Fibroblast of lung (primary cell): ENCODE measurements around the gene CYP4F3. TPM values are rescaled to one million over a fixed set of nuclear protein-coding genes. Genes with fewer than 3 reads are reported as not detected.

ENCODE experiments used
- DNase-seq, 2 donors: peaks; one replicate each; pipeline versions ENCODE4 v3.0.0 to v3.0.0-alpha.2; 2010; ENCODE audit warnings: low read depth in 2 of 2
- H2AFZ ChIP-seq: 2 replicates; pipeline ENCODE4 v1.5.1; 2012; ENCODE audit warnings: low read length, control low read depth, inconsistent platforms
- H3K27ac ChIP-seq: 2 replicates; pipeline ENCODE4 v1.5.1; 2011; ENCODE audit warnings: low read length, control low read depth; ENCODE audit not compliant: insufficient read depth
- H3K27me3 ChIP-seq: 2 replicates; pipeline ENCODE4 v1.5.1; 2011; ENCODE audit warnings: mild to moderate bottlenecking, low read length; ENCODE audit not compliant: control insufficient read depth, insufficient read depth
- H3K36me3 ChIP-seq: 2 replicates; pipeline ENCODE4 v1.5.1; 2011; ENCODE audit warnings: low read length; ENCODE audit not compliant: control insufficient read depth, insufficient read depth
- H3K4me1 ChIP-seq: 2 replicates; pipeline ENCODE4 v1.5.1; 2011; ENCODE audit warnings: low read length; ENCODE audit not compliant: control insufficient read depth, insufficient read depth; ENCODE audit errors: extremely low read depth
- H3K4me2 ChIP-seq: 2 replicates; pipeline ENCODE4 v1.5.1; 2011; ENCODE audit warnings: low read length, control low read depth; ENCODE audit not compliant: insufficient read depth; ENCODE audit errors: extremely low read depth
- H3K4me3 ChIP-seq, 4 experiments: fragments of 200-600 bp in 1 of 4; sonication (generic) in 1 of 4; replicated peaks in 1 of 4; 2 replicates each; pipeline ENCODE4 v1.5.1; 2011 to 2016; ENCODE audit warnings: low read length in 4 of 4, low read depth in 3 of 4, mild to moderate bottlenecking in 3 of 4, control low read depth in 2 of 4, inconsistent platforms in 1 of 4, mixed read lengths in 1 of 4; ENCODE audit not compliant: insufficient read depth in 1 of 4; ENCODE audit errors: control extremely low read depth in 1 of 4
- H3K79me2 ChIP-seq: 2 replicates; pipeline ENCODE4 v1.5.1; 2012; ENCODE audit warnings: mild to moderate bottlenecking, low read length, inconsistent platforms; ENCODE audit not compliant: control insufficient read depth, insufficient read depth
- H3K9ac ChIP-seq: 2 replicates; pipeline ENCODE4 v1.5.1; 2011; ENCODE audit warnings: mild to moderate bottlenecking, low read length, control low read depth; ENCODE audit not compliant: insufficient read depth
- H3K9me3 ChIP-seq: 2 replicates; pipeline ENCODE4 v1.5.1; 2012; ENCODE audit warnings: low read depth, low read length; ENCODE audit not compliant: control insufficient read depth, insufficient read depth
- H4K20me1 ChIP-seq: 2 replicates; pipeline ENCODE4 v1.5.1; 2011; ENCODE audit warnings: low read length; ENCODE audit not compliant: control insufficient read depth, insufficient read depth; ENCODE audit errors: extremely low read depth
- CTCF ChIP-seq, 2 donors: IDR thresholded peaks in 1 of 2; conservative IDR thresholded peaks in 1 of 2; 1 replicate in 1 of 2; 2 replicates in 1 of 2; pipeline ENCODE4 v1.5.1; 2011 to 2012; ENCODE audit warnings: low read length in 2 of 2, control low read depth in 1 of 2, inconsistent platforms in 1 of 2, low read depth in 1 of 2, mild to moderate bottlenecking in 1 of 2
- EZH2 ChIP-seq: IDR thresholded peaks from 2 replicates; pipeline ENCODE4 v1.5.1; 2012; ENCODE audit warnings: low read length, control low read depth, mild to moderate bottlenecking; ENCODE audit errors: missing control alignments
- polyA plus RNA-seq, 2 donors: library from polyadenylated mRNA; depleted of rRNA in 1 of 2; stranded (reverse) in 1 of 2; unstranded in 1 of 2; fragments of >200 nt; gene quantifications; 2 replicates each; pipeline ENCODE4 v1.2.1, GENCODE V29; 2011 to 2012; ENCODE audit warnings: missing spikeins in 1 of 2
- total RNA-seq: library from RNA; depleted of rRNA; stranded (reverse); fragments of >200 nt; gene quantifications from 2 replicates; pipeline ENCODE4 v1.2.1, GENCODE V29; 2014

Gene CYP4F3
- total and polyA plus RNA-seq, 2 donors (not counting 1 experiment from before 2014, with no cell fraction given) = not detected

- no peaks in the 10 kb centered on the region for H3K4me1 ChIP-seq
- H4K20me1 ChIP-seq = no peaks in the 10 kb centered on the region
- H3K79me2 ChIP-seq = no peaks in the 10 kb centered on the region
- TF ChIP-seq CTCF (conservative IDR thresholded peaks at IDR 0.05 in 1 of 2, IDR thresholded peaks at IDR 0.05 in 1 of 2; ENCODE audit: low read depth in 1 of 2, low read length in 2 of 2) = peak in 1 of 2 donors; percentile 11
- TF ChIP-seq EZH2 = no peak
- H3K27ac ChIP-seq = no peak overlapping the region
- H3K9me3 ChIP-seq = no peaks in the 10 kb centered on the region
- H3K27me3 ChIP-seq = no peaks in the 10 kb centered on the region
- no peak overlapping the region for H3K4me3 ChIP-seq
- H2AFZ ChIP-seq = no peak overlapping the region
- H3K9ac ChIP-seq = no peak overlapping the region
- H3K4me2 ChIP-seq = no peak overlapping the region
- no peak for DNase-seq
- H3K36me3 ChIP-seq = no peaks in the 10 kb centered on the region
Observed at GRCh38 chr19:15631817-15632216, 8.9 kb upstream of the CYP4F3 start.

- Histone ChIP-seq H3K36me3 (no peaks in the 10 kb centered on the region), H4K20me1 (no peaks in the 10 kb centered on the region), H3K27me3 (no peaks in the 10 kb centered on the region), H3K9me3 (no peaks in the 10 kb centered on the region), H3K4me1 (no peaks in the 10 kb centered on the region), H3K4me2 (no peak overlapping the region), H3K4me3 (no peak overlapping the region), H3K9ac (no peak overlapping the region), H2AFZ (no peak overlapping the region), H3K27ac (no peak overlapping the region), H3K79me2 (no peaks in the 10 kb centered on the region)
- TF ChIP-seq EZH2 (no peak), CTCF (conservative IDR thresholded peaks at IDR 0.05 in 1 of 2, IDR thresholded peaks at IDR 0.05 in 1 of 2; ENCODE audit: low read depth in 1 of 2, low read length in 2 of 2) (no peak)
- DNase-seq = no peak
Observed at GRCh38 chr19:15633082-15633835, 7.4 kb upstream of the CYP4F3 start.

GRCh38 chr19:15634105-15634504, 6.6 kb upstream of the CYP4F3 start:
- H3K27me3 ChIP-seq = no peaks in the 10 kb centered on the region
- H3K79me2 ChIP-seq = no peaks in the 10 kb centered on the region
- H3K4me3 ChIP-seq = no peak overlapping the region
- DNase-seq = no peak
- no peaks in the 10 kb centered on the region for H3K36me3 ChIP-seq
- no peaks in the 10 kb centered on the region for H3K4me1 ChIP-seq
- no peak for TF ChIP-seq CTCF (conservative IDR thresholded peaks at IDR 0.05 in 1 of 2, IDR thresholded peaks at IDR 0.05 in 1 of 2; ENCODE audit: low read depth in 1 of 2, low read length in 2 of 2)
- TF ChIP-seq EZH2 = no peak
- H4K20me1 ChIP-seq = no peaks in the 10 kb centered on the region
- no peak overlapping the region for H2AFZ ChIP-seq
- no peaks in the 10 kb centered on the region for H3K9me3 ChIP-seq
- no peak overlapping the region for H3K27ac ChIP-seq
- no peak overlapping the region for H3K9ac ChIP-seq
- H3K4me2 ChIP-seq = no peak overlapping the region
